Measurements from ENCODE around the gene HOXA11. TPM values are rescaled to one million over a fixed set of nuclear protein-coding genes. Genes with fewer than 3 reads are reported as not detected.

The HOXA11 gene
- polyA plus RNA-seq, 1 donor from 2014 or later = not detected

- Histone ChIP-seq H3K79me2 (replicated peaks; ENCODE audit: insufficient read depth, low read length) (no peaks in the 10 kb centered on the region), H4K20me1 (ENCODE audit: insufficient read depth) (no peaks in the 10 kb centered on the region), H2AFZ (ENCODE audit: low read depth, low read length) (no peak overlapping the region), H3F3A (ENCODE audit: insufficient read depth, low read length, poor library complexity, severe bottlenecking) (no peaks in the 10 kb centered on the region), H3K9me3 (ENCODE audit: low read length) (no peaks in the 10 kb centered on the region), H3K27ac (ENCODE audit: low read length) (no peak overlapping the region), H3K27me3 (ENCODE audit: insufficient read depth, low read depth, low read length) (peaks cover 93% of the 10 kb centered on the region), H3K9me2 (ENCODE audit: insufficient read depth, low read length) (no peaks in the 10 kb centered on the region), H3K9ac (ENCODE audit: low read length) (no peak overlapping the region), H3K4me3 (ENCODE audit: low read length) (peak overlapping the region; percentile 32), H3K36me3 (ENCODE audit: insufficient read depth, low read length) (no peaks in the 10 kb centered on the region), H3K4me2 (ENCODE audit: low read length) (no peak overlapping the region)
- TF ChIP-seq TAF1 (IDR thresholded peaks at IDR 0.05; ENCODE audit: low read depth) = no peak
- peak; percentile 96 for TF ChIP-seq EZH2 (IDR thresholded peaks at IDR 0.05; ENCODE audit: borderline replicate concordance, insufficient read depth, low read length, poor library complexity, severe bottlenecking)
- no peak for TF ChIP-seq POLR2AphosphoS5 (IDR thresholded peaks at IDR 0.05)
- TF ChIP-seq EP300 (conservative IDR thresholded peaks at IDR 0.05; ENCODE audit: poor library complexity, severe bottlenecking) = no peak
These were observed 14.1 kb upstream of the HOXA11 start for GRCh38 chr7:27198871-27199801.

GRCh38 chr7:27198138-27198841 is 13.3 kb upstream of the HOXA11 start:
- no peaks in the 10 kb centered on the region for H4K20me1 ChIP-seq (ENCODE audit: insufficient read depth)
- H3K27me3 ChIP-seq (ENCODE audit: insufficient read depth, low read depth, low read length) = peaks cover 93% of the 10 kb centered on the region
- H2AFZ ChIP-seq (ENCODE audit: low read depth, low read length) = no peak overlapping the region
- no peak overlapping the region for H3K27ac ChIP-seq (ENCODE audit: low read length)
- no peak for TF ChIP-seq EZH2 (IDR thresholded peaks at IDR 0.05; ENCODE audit: borderline replicate concordance, insufficient read depth, low read length, poor library complexity, severe bottlenecking)
- no peak for TF ChIP-seq MXI1 (conservative IDR thresholded peaks at IDR 0.05; ENCODE audit: poor library complexity, severe bottlenecking)
- TF ChIP-seq EP300 (conservative IDR thresholded peaks at IDR 0.05; ENCODE audit: poor library complexity, severe bottlenecking) = no peak
- no peak for TF ChIP-seq REST (IDR thresholded peaks at IDR 0.05; ENCODE audit: borderline replicate concordance)
- no peaks in the 10 kb centered on the region for H3F3A ChIP-seq (ENCODE audit: insufficient read depth, low read length, poor library complexity, severe bottlenecking)
- H3K4me2 ChIP-seq (ENCODE audit: low read length) = no peak overlapping the region
- no peaks in the 10 kb centered on the region for H3K79me2 ChIP-seq (replicated peaks; ENCODE audit: insufficient read depth, low read length)
- H3K9me3 ChIP-seq (ENCODE audit: low read length) = no peaks in the 10 kb centered on the region
- H3K9ac ChIP-seq (ENCODE audit: low read length) = no peak overlapping the region
- no peak overlapping the region for H3K4me3 ChIP-seq (ENCODE audit: low read length)
- H3K36me3 ChIP-seq (ENCODE audit: insufficient read depth, low read length) = no peaks in the 10 kb centered on the region
- no peaks in the 10 kb centered on the region for H3K9me2 ChIP-seq (ENCODE audit: insufficient read depth, low read length)
